Duodenal mucosa (tissue), 2 donors: ENCODE measurements around the gene TRERF1.

Experiments used
- H3K27ac ChIP-seq: one replicate; pipeline ENCODE4 v1.7.0; 2013; ENCODE audit warnings: low read depth, low read length
- H3K27me3 ChIP-seq, 2 donors: one replicate each; pipeline ENCODE4 v1.7.0; 2013; ENCODE audit warnings: low read length in 2 of 2, control low read depth in 1 of 2; ENCODE audit not compliant: insufficient read depth in 2 of 2, control insufficient read depth in 1 of 2
- H3K36me3 ChIP-seq, 2 donors: one replicate each; pipeline ENCODE4 v1.7.0; 2013; ENCODE audit warnings: low read length in 2 of 2, control low read depth in 1 of 2; ENCODE audit not compliant: insufficient read depth in 2 of 2, control insufficient read depth in 1 of 2
- H3K4me1 ChIP-seq, 2 donors: one replicate each; pipeline ENCODE4 v1.7.0; 2013; ENCODE audit warnings: low read length in 2 of 2, control low read depth in 1 of 2; ENCODE audit not compliant: insufficient read depth in 2 of 2, control insufficient read depth in 1 of 2
- H3K4me3 ChIP-seq, 2 donors: one replicate each; pipeline ENCODE4 v1.7.0; 2013; ENCODE audit warnings: low read length in 2 of 2, low read depth in 1 of 2
- H3K9ac ChIP-seq, 2 donors: one replicate each; pipeline ENCODE4 v1.7.0; 2013; ENCODE audit warnings: low read length in 2 of 2, low read depth in 1 of 2
- H3K9me3 ChIP-seq, 2 donors: one replicate each; pipeline ENCODE4 v1.7.0; 2013; ENCODE audit warnings: low read length in 2 of 2, control low read depth in 1 of 2; ENCODE audit not compliant: control insufficient read depth in 1 of 2

Gene TRERF1

DNA sequence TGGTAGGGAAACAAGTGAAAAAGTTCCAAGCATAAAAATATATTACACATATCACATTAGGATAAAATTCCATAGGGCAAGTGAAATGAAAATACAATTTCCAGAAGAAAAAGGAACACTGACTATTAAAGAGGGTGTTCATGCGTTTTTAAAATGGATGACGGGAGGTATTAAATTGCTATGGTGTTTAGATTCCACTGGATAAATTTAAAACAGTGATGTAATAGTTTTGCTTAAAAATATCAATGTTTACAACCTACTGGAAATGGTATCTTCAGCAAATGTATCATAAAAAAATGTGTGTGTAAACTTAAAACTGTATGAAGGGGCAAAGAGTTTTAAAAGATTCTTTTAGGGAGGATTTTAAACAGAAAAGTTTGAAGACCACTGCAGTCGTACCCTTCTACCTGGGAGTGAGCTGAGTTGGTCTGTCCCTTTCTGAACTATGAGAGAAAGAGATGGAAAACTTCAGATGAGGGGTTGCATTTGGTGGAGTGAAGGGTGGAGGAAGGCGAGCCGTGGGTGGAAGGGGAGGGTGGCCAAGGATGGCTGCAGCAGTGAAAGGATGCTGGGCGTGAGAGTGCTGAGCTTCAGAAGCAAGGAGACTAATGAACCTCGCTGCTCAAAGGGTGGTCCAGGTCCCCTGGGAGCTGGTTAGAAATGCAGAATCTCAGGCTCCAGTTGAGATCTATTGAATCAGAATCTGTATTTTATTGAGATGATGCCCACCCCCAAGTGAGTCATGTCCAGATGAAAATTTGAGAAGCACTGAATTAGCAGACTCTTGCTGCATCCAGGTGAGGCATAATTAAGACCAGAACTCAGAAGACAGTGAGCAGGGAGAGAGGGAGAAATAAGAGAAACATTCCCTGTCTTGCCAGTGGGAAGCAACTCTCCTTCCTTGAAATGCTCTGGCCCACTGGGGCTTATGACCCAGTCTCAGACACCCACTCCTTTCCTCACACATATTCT, 179.6 kb downstream of the TRERF1 start:
- no peak overlapping the region for H3K9ac ChIP-seq
- no peak overlapping the region for H3K27ac ChIP-seq
- no peak overlapping the region for H3K4me3 ChIP-seq
- no peaks in the 10 kb centered on the region for H3K9me3 ChIP-seq
- peaks cover 4 to 15% of the 10 kb centered on the region in 2 donors for H3K36me3 ChIP-seq
- H3K27me3 ChIP-seq: no peaks in the 10 kb centered on the region
- peaks cover 5 to 8% of the 10 kb centered on the region in 2 donors for H3K4me1 ChIP-seq

- Histone ChIP-seq H3K36me3 (peaks cover 4 to 15% of the 10 kb centered on the region in 2 donors), H3K4me1 (peaks cover 0 to 4% of the 10 kb centered on the region in 2 donors), H3K4me3 (no peak overlapping the region), H3K9ac (no peak overlapping the region), H3K27me3 (no peaks in the 10 kb centered on the region), H3K9me3 (no peaks in the 10 kb centered on the region), H3K27ac (no peak overlapping the region)
Observed at GRCh38 chr6:42269974-42270510, 181.7 kb downstream of the TRERF1 start.

DNA sequence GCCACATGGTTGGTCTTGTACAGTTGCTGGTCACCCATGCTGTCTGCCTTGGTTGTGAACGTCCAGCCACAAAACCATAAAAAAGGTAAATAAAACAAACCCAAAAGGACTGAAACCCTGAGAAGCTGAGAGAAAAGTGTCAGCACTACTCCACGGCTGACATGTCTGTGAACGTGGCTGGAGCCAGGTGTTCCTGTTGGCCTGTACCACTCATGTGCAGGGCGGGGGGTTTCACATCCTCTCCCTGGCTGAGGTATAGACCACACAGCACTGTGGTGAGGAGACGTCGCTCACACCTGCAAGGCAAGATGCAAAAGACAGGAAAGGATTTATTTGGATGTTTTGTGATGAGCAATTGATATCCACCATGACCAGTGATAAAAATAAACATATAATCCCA, 182.2 kb downstream of the TRERF1 start:
- H3K36me3 ChIP-seq: peaks cover 4 to 15% of the 10 kb centered on the region in 2 donors
- H3K4me1 ChIP-seq: peaks cover 0 to 4% of the 10 kb centered on the region in 2 donors
- no peak overlapping the region for H3K9ac ChIP-seq
- no peak overlapping the region for H3K4me3 ChIP-seq
- H3K27ac ChIP-seq: no peak overlapping the region
- no peaks in the 10 kb centered on the region for H3K9me3 ChIP-seq
- H3K27me3 ChIP-seq: no peaks in the 10 kb centered on the region

DNA sequence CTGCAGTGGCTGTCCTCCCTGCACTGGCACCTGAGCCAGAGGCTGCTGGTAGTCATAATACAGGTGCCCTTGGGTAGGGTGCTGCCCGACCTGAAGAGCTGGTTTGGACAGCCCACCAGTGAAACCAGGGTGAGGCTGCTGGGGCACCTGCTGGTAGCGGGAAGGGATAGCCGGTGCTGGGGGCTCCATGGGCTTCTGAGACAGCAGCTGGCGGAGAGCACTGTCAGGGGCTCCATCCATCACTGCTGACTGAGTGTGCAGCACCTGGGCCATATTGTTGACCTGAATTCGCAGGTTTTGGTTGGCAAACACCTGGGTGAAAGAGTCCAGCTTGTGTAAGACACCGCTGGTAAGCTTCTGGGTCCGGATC, 182.9 kb downstream of the TRERF1 start:
- Histone ChIP-seq H3K4me1 (peaks cover 0 to 4% of the 10 kb centered on the region in 2 donors), H3K9me3 (no peaks in the 10 kb centered on the region), H3K27me3 (no peaks in the 10 kb centered on the region), H3K9ac (no peak overlapping the region), H3K36me3 (peaks cover 4 to 15% of the 10 kb centered on the region in 2 donors), H3K4me3 (no peak overlapping the region), H3K27ac (no peak overlapping the region)

GRCh38 chr6:42268016-42268834, 183.5 kb downstream of the TRERF1 start:
- Histone ChIP-seq H3K27ac (no peak overlapping the region), H3K36me3 (peaks cover 4 to 15% of the 10 kb centered on the region in 2 donors)

GRCh38 chr6:42266538-42266937, 185.2 kb downstream of the TRERF1 start:
- Histone ChIP-seq H3K4me1 (peaks cover 0 to 7% of the 10 kb centered on the region in 2 donors), H3K27ac (no peak overlapping the region), H3K9me3 (no peaks in the 10 kb centered on the region), H3K36me3 (peaks cover 4 to 15% of the 10 kb centered on the region in 2 donors), H3K9ac (no peak overlapping the region), H3K4me3 (no peak overlapping the region), H3K27me3 (no peaks in the 10 kb centered on the region)

More at GRCh38 chr6:42268016-42268834, 183.5 kb downstream of the TRERF1 start:
- no peaks in the 10 kb centered on the region for H3K9me3 ChIP-seq
- peaks cover 0 to 4% of the 10 kb centered on the region in 2 donors for H3K4me1 ChIP-seq
- H3K4me3 ChIP-seq: no peak overlapping the region
- H3K27me3 ChIP-seq: no peaks in the 10 kb centered on the region
- H3K9ac ChIP-seq: no peak overlapping the region

- Histone ChIP-seq H3K36me3 (peaks cover 4 to 15% of the 10 kb centered on the region in 2 donors), H3K27ac (no peak overlapping the region), H3K27me3 (no peaks in the 10 kb centered on the region), H3K4me3 (no peak overlapping the region), H3K4me1 (peaks cover 4 to 10% of the 10 kb centered on the region in 2 donors), H3K9ac (no peak overlapping the region), H3K9me3 (no peaks in the 10 kb centered on the region)
Observed at GRCh38 chr6:42264852-42265390, 186.8 kb downstream of the TRERF1 start.

- no peak overlapping the region for H3K27ac ChIP-seq
- H3K9me3 ChIP-seq: no peaks in the 10 kb centered on the region
- H3K4me3 ChIP-seq: no peak overlapping the region
- no peak overlapping the region for H3K9ac ChIP-seq
- no peaks in the 10 kb centered on the region for H3K27me3 ChIP-seq
- peaks cover 4 to 10% of the 10 kb centered on the region in 2 donors for H3K4me1 ChIP-seq
- H3K36me3 ChIP-seq: peaks cover 0 to 13% of the 10 kb centered on the region in 2 donors
Observed at GRCh38 chr6:42264162-42264851, 187.4 kb downstream of the TRERF1 start.

DNA sequence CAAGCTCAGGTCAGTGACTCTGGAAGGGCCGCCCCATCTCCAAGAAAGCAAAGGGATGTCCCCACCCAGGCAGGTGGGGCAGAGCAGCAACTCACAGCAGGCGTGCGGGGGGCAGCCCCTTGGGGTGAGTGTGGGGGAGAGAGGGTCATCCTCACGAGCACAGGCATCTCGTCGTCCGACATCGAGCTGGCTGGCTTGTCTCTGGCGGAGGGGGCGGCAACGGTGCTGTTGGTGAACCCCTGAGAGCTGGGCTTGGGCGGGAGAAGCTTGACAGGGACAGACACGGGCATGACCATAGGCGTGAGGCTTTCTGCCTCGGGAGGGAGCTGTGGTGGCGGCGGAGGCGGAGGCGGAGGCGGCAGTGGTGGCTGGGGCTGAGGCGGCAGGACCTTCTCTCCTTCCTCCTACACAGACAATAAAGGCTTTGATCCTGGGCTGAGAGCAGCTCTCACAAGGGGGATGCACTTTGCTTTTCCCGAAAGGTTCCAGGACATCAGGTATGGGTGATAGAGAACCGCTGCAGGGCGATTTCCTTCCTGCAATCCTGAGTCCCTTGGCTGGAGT, 188.5 kb downstream of the TRERF1 start:
- Histone ChIP-seq H3K27me3 (no peaks in the 10 kb centered on the region), H3K9me3 (no peaks in the 10 kb centered on the region), H3K4me3 (no peak overlapping the region), H3K4me1 (peaks cover 4 to 10% of the 10 kb centered on the region in 2 donors), H3K27ac (no peak overlapping the region), H3K36me3 (peaks cover 0 to 6% of the 10 kb centered on the region in 2 donors), H3K9ac (no peak overlapping the region)
